CD4-positive, alpha-beta T cell treated with Interferon gamma for 1 hour (primary cell): Measurements from ENCODE around the gene KBTBD7.

Source experiments
- DNase-seq: peaks from one replicate; pipeline ENCODE4 v3.0.0-alpha.2; 2020

The KBTBD7 gene, protein sequence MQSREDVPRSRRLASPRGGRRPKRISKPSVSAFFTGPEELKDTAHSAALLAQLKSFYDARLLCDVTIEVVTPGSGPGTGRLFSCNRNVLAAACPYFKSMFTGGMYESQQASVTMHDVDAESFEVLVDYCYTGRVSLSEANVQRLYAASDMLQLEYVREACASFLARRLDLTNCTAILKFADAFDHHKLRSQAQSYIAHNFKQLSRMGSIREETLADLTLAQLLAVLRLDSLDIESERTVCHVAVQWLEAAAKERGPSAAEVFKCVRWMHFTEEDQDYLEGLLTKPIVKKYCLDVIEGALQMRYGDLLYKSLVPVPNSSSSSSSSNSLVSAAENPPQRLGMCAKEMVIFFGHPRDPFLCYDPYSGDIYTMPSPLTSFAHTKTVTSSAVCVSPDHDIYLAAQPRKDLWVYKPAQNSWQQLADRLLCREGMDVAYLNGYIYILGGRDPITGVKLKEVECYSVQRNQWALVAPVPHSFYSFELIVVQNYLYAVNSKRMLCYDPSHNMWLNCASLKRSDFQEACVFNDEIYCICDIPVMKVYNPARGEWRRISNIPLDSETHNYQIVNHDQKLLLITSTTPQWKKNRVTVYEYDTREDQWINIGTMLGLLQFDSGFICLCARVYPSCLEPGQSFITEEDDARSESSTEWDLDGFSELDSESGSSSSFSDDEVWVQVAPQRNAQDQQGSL

DNA sequence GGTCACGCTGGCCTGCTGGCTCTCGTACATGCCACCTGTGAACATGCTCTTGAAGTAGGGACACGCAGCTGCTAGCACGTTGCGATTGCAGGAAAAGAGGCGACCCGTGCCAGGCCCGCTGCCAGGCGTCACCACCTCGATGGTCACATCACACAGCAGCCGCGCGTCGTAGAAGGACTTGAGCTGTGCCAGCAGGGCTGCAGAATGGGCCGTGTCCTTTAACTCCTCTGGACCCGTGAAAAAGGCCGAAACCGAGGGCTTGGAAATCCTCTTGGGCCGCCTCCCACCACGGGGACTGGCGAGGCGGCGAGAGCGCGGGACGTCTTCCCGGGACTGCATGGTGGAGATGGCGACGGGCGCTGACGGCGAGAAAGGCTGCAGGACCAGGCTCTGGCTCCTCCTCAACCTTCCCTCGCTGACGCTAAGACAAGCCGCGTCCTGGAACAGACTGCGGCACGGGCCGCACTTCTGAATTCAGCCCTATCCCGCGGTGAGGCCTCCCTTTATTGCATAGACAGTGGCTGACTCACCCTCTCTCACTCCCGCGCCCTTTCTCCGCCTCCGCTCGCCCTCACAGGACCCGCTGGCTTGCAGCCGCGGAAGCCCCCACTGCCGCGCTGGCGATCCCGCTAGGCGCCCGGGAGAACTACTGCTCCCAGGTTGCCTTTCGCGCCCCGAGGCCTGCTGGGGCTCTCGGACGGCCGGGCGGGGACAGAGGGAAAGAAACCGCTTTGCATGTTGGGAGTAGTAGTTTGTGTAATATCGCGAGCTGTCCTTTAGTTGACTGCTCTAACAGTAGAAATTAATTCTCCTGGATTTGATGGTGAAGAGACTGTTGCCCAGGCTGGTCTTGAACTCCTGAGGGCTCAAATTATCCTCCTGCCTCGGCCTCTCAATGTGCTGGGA is at the start of gene KBTBD7:
KBTBD7 (minus strand) TSS at position 651 of the 906 bp plus-strand sequence; CDS start at position 339, 312 bp downstream.
- DNase-seq = peak; percentile 87

DNA sequence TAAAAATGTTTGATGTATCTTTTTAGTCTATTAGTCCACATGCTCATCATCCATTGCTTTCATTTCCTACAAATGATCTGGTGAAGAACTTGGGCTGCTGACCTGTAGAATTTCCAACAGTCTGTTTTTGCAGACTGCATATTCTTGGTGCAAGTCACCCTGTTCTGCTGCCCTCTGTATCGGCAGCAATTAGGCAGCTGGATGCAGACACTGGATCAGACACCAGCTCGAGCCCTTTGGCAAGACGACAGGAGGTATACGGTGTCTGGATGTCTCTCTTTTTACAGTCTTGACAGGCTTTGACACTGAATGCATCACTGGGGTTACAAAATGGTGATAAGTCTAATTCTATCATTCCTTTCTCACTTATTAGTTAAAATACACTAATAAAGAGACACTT is 47.3 kb upstream of the KBTBD7 start:
- DNase-seq = no peak

DNA sequence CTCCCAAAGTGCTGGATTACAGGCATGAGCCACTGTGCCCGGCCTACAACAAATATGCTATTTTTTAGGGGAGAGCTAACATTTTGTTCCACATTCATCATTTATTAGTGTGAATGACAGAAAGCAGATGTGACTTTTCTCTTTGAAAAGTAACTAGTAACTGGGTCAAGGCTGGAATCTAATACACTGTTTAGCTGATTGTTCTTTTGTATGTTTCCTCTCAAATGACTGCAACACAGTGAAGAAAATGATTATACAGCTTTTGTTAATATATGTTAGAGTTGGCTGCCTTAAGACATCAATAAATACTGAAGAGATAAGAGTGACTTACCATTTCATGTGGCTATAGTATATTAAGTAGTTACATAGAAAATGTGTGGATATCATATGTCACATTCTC is 42.0 kb upstream of the KBTBD7 start:
- DNase-seq = no peak

DNA sequence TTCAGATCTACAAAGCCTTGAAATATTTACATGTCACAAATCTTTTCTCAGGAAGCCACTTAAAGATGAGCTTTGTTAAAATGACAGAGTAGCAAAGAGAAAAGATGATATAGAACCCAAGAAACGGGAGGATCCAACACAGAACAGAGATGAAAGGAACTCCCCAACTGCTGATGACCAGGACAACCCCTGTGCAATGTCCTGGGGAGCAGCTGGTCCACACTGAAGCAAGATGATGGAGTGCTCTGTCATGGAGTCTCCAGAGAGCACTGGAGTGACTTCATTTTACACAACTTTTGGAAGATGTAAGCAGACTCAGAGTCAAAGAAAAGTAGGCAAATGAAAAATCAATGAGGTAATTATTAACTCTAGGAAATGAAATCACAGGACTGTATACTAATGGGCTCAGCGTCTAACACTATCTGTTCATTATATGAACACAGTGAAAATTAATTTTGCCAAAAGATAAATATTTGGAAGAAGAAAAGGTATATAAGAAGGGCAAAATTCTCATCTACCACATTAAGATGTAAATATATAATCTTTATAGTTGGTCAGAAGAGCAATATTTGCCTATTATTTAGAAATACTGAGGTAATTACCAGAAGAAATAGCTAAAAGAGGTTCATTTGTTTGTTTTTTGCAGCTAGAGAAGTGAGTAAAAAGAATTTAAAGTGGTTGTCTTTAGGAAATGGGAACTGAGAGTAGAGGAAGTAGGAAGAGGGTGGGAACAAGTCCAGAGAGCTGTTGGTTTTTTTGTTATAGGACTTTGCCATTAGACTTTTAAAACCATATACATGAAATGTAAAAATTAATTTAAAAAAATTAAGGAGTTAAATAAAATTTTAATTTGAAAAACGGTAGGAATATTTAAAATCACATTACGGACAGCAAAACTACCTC is 38.5 kb upstream of the KBTBD7 start:
- no peak for DNase-seq

DNA sequence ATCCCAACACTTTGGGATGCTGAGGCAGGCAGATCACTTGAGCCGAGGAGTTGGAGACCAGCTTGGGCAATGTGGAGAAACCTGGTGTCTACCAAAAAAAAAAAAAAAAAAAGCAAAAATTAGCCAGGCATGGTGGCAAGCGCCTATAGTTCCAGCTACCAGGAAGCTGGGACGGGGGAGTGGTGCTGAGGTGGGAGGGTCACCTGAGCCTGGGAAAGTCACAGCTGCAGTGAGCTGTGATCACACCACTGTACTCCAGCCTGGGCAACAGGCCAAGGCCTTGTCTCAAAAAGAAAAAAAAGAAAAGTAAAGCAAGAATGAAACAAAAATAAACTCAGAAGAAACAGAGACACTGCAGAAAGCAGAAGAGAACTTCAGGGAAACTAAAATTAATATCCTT is 37.4 kb upstream of the KBTBD7 start:
- DNase-seq = no peak

DNA sequence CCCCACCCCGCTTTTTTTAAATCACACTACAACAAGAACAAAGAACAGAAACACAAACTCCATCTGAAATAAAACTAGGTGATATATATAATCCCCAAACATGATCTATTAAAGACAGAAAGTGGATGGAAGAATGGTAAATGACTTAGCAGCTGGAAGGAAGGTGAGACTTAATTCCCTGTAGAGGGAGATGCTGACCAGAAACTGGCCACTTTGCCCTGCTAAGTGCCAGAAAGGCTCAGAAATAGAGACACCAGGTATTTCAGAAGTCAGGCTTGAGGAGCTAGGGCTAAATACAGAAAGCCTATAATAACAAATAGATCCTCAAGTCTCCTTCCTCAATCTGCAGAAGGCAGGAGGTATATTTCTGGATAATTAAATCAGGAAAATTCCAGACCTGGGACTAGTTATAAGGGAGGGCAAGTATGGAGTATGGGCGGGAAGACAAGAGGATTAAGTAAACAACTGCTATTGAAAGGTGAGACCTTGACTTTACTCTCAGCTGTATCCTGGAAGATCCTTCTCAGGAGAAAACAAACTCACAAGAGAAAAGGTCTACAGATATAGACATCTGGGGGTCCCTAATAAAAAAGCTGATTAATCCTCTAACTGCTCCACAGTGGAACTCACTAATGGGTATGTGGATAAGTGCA is 36.8 kb upstream of the KBTBD7 start:
- no peak for DNase-seq

DNA sequence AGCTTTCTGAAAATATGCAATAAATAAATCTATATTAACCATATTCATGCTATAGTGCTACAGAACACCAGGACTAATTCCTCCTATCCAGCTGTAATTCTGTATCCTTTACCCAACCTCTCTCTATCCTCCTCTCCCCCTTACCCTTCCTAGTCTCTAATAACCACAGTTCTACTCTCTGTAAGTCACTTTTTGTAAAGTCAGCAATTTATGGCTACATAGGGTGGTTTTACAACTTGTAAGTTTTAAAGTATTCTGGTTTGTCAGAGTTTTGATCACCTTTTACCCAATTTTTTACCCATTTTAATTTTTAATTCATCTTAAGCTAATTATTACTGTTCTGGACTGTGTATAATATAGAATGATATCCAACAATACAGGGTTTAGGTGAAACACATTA is 35.0 kb upstream of the KBTBD7 start:
- DNase-seq = no peak

DNA sequence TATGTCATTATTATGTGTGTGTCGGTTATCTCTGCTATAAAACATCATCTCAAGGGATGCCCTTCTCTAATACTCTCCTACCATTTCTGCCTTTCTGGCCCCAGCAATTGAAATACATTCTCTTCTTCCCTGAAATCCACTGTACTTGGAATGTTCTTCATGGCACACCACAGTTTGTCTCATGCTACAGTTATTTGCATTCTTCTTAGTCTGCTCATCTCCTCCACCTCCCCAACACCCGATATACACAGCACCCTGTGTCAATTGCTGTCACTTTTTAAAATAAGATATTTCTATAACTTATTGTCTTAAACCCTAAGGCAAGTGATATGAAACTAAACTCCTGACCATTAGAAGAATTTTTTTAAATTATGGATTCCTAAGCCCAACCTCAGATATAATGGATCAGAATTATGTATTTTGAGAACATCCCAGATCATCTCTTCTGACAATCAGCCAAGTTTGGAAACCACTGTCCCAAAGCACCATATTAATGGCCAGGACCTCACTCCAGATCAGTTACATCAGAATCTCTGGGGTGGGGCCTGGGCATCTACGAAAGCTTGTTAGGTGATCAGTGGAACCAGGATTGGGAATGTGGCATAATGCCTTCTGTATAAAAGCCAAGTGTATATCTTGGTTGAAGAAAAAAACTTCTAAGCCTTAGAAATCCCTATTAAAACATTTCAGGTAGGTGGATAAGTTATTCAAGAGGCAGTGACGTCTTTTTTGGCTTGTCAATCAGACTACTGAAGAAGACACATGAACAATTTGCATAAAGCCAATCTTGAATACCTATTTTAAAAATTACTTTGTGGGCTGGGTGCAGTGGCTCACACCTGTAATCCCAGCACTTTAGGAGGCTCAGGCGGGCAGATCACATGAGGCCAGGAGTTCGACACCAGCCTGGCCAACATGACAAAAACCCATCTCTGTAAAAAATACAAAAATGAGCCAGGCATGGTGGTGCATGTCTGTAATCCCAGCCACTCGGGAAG is 30.0 kb upstream of the KBTBD7 start:
- DNase-seq = no peak

DNA sequence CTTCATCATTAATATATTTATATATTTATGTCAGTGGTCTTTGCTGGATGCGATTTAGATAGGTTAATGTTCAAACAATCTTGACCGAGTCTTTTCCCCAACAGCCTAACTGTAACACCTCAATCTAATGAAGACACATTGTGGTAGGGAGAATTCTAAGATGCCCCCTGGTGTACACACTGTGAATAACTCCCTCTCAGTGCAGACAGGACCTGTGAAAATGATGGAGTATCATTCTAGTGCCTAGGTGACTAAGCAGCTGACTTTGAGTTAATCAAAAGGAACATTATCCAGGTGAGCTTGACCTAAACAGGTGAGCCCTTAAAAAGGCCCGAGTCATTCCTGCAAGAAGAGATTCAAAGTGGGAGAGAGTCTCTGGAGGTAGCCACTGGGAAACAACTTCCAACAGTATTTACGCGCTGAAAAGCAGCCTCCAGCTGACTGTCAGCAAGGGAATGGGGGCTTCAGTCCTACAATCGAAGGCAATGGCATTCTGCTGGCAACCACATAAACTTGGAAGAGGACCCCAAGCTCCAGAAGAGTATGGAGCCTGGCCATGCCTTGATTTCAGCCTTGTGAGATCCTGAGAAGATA is 28.0 kb upstream of the KBTBD7 start:
- DNase-seq = peak; percentile 31

DNA sequence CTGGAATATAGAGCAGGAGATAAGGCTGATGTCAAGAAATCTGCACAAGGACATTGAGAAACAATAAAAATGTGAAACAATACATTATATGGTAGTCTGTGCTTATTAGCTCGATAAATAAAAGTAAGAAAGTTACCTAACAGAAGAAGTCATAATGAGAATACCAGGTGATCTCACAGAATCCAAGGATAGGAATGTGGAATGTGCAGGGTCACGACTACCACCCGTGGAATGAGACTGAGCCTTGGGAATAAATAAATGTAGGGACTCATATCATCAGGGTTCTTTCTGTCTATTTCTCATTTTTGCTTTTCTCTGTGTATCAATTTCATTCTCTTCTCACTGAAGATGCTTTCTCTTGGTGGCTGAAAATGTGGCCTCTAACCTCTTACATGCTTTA is 26.0 kb upstream of the KBTBD7 start:
- no peak for DNase-seq

DNA sequence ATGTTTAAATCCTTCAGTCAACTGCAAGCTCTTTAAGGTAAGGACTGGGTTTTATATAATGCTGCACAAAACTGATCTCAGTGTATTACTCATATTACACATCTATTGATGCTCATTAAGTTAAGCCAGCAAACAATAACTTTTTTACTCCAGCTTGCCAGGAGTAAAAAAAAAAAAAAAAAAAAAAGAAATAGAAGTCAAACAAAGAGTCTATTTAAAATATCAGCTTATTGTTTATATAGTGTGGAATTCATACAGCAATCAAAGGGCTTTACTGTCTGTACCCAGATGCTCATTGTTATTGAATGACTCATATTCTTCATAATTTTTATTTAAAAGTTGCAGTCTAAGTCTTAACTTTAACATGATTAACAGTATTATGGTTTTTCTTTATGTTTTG is 21.8 kb upstream of the KBTBD7 start:
- no peak for DNase-seq

DNA sequence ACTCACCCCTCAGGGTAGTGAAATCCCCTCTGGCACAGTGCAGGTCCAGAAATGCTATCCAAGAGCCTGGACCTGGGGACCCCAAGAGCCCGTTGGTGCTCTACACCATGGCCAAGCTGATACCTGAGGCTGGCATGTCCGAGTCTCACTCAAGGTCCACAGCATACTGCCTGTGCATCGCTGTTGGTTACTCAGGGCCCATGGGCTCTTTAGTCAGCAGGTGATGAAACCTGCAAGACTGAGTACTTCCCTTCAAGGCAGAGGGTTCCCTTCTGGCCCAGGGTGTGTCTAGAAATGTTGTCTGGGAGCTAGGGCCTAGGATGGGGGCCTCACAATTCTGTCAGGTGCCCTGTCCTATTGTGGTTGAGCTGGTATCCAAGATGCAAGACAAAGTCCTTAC is 19.6 kb upstream of the KBTBD7 start:
- no peak for DNase-seq

DNA sequence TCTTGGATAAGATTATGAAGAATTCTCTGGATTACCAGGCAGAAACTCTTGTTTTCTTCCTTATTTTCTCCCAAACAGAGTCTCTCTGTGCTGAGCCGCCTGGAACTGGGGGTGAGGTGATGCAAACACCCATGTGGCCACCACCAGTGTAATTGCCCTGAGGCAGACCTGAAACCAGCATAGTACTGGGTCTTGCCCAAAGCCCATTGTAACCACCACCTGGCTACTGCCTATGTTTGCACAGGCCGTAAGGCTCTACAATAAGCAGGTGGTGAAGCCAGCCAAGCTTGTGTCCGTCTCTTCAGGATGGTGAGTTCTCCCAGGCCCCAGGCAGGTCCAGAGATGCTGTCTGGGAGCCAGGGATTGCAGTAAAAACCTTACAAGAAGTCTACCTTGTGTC is 18.9 kb upstream of the KBTBD7 start:
- no peak for DNase-seq

DNA sequence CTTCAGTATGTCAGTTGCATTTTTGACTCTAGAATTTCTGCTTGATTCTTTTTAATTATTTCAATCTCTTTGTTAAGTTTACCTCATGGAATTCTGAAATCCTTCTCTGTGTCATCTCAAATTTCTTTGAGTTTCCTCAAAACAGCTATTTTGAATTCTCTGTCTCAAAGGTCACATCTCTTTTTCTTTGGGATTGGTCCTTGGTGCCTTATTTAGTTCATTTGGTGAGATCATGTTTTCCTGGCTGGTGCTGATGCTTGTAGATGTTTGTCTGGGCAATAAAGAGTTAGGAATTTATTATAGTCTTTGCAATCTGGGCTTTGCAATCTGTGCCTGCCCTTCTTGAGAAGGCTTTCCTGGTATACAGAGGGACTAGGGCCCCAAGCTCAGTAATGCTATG is 18.5 kb upstream of the KBTBD7 start:
- DNase-seq = no peak

DNA sequence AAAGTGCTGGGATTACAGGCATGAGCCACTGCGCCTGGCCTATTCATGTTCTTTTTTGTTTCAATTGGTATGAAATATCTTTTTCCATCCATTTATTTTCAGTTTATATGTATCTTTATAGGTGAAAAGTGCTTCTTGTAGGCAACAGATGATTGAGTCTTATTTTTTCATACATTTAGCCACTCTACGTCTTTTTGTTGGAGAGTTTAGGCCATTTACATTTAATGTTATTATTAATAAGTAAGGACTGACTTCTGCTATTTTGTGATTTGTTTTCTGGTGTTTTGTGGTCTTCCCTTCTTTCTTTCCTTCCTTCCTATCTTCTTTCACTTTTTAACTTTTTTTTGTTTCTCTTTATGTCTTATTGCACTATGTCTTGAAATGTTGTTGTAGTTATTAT is 16.7 kb upstream of the KBTBD7 start:
- no peak for DNase-seq

DNA sequence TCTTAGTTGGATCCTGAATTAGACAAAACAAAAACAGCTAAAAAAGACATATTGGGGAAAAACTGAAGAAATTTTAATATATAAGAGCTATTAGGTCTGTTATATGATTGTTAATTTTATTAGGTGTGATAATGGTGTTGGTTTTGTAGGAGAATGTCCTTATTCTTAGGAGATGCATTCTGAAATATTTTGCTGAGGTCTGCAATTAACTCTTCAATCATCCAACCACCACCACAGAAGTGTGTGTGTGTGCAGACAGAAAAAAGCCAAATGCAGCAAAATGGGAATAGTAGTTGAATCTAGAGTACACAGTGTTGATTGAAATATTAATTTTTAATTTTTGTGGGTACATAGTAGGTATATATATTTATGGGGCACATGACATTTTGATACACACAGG is 12.1 kb upstream of the KBTBD7 start:
- no peak for DNase-seq

DNA sequence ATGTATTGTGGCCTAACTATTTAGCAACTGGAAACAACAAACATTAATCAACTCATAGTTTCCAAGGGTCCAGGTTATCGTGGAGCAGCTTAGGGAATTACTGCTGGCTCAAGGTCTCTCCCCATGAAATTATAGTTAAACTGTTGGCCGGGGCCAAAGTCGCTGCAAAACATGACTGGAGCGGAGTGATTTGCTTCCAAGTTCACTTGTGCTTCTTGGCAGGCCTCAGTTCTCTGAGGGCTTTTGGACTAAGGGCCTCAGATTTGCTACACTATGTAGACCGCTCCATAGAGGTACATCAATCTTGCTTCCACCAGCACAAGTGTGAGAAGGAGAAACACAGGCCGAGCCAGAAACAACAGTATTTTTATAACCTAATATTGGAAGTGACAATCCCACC is 9.4 kb upstream of the KBTBD7 start:
- DNase-seq = no peak

DNA sequence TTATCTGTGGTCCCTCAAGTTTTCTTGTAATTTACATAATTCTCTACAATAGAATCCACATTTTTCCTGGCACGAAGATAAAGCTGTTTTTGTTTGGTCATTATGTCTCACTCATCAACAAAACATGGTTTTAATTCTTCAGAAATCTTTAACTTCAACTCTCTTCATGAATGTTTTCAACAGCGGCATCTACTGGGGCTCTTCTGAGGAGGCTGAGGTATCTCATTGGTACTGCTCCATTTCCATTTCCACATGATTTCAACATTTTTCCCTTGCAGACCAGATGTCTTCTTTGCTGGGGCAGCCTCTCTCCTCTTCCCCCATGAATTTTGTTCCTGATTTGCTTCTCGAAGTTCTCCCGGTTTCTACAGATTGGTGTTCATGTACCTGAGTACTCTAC is 5.8 kb upstream of the KBTBD7 start:
- no peak for DNase-seq

DNA sequence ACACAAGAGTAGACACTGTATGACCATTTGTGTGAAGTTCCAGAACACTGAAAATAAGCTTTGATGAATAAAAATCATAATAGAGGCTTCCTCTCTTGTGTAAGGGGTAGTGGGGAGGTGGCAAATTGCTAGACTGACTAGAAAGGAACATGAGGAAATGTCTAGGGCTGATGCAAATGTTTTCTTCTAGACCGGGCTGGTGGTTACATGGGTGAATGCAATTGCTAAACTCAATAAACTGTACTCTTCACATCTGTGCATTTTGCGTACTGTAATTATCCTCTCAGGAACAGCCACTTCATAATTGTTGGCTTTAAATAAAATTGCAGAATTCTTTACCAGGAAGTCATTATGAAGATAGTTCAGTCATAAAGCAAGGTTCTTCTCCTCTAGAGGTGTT is 5.2 kb upstream of the KBTBD7 start:
- DNase-seq = peak; percentile 6

DNA sequence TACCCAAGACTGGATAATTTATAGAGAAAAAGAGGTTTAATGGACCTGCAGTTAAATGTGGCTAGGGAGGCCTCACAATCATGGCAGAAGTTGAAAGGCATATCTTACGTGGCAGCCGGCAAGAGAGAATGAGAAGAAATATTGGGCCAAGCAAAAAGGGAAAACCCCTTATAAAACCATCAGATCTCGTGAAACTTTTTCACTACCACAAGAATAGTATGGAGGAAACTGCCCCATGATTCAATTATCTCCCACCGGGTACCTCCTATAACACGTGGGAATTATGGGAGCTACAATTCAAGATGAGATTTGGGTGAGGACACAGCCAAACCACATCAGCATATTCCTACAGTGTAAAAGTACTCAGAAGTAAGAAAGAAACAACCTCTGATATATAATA is 4.7 kb upstream of the KBTBD7 start:
- no peak for DNase-seq
